ENCODE results near the gene GPX4.

DNA sequence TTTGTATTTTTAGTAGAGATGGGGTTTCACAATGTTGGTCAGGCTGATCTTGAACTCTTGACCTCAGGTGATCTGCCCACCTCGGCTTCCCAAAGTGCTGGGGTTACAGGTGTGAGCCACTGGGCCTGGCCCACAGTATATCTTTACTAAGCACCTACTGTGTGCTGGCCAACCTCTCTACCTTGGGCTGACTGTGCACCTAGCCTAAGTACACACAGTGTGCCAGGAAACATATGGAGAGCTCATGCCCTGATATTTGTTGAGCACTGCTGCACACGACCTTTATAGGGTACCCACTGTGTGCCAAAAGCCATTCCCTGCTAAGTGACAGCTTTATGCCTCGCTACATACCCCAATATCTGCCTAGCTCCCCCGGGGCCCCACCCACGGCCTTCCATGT lies 43.1 kb upstream of the GPX4 start:
- no peak for TF ChIP-seq POLR2A (IDR thresholded peaks at IDR 0.05)
- TF ChIP-seq, protein P1, sequence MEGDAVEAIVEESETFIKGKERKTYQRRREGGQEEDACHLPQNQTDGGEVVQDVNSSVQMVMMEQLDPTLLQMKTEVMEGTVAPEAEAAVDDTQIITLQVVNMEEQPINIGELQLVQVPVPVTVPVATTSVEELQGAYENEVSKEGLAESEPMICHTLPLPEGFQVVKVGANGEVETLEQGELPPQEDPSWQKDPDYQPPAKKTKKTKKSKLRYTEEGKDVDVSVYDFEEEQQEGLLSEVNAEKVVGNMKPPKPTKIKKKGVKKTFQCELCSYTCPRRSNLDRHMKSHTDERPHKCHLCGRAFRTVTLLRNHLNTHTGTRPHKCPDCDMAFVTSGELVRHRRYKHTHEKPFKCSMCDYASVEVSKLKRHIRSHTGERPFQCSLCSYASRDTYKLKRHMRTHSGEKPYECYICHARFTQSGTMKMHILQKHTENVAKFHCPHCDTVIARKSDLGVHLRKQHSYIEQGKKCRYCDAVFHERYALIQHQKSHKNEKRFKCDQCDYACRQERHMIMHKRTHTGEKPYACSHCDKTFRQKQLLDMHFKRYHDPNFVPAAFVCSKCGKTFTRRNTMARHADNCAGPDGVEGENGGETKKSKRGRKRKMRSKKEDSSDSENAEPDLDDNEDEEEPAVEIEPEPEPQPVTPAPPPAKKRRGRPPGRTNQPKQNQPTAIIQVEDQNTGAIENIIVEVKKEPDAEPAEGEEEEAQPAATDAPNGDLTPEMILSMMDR (IDR thresholded peaks at IDR 0.05 in 8 of 11, conservative IDR thresholded peaks at IDR 0.05 in 3 of 11) = no peak
- TF ChIP-seq POLR2AphosphoS5 (IDR thresholded peaks at IDR 0.05) = no peak

Data from spleen (tissue), 7 donors.